NCI-H1417 treated with DMSO at 0.1 percent for 48 hours (cell line): ENCODE data around the gene SLC39A2.
"Not testable (repeated sequence)": the region's sequence is repeated elsewhere in the genome, so short reads cannot be mapped to it uniquely, and the experiment has no call there.

ENCODE experiments used
- DNase-seq: peaks from one replicate; lab custom pipeline; 2025; lab: John Stamatoyannopoulos, UW

The SLC39A2 gene

DNA sequence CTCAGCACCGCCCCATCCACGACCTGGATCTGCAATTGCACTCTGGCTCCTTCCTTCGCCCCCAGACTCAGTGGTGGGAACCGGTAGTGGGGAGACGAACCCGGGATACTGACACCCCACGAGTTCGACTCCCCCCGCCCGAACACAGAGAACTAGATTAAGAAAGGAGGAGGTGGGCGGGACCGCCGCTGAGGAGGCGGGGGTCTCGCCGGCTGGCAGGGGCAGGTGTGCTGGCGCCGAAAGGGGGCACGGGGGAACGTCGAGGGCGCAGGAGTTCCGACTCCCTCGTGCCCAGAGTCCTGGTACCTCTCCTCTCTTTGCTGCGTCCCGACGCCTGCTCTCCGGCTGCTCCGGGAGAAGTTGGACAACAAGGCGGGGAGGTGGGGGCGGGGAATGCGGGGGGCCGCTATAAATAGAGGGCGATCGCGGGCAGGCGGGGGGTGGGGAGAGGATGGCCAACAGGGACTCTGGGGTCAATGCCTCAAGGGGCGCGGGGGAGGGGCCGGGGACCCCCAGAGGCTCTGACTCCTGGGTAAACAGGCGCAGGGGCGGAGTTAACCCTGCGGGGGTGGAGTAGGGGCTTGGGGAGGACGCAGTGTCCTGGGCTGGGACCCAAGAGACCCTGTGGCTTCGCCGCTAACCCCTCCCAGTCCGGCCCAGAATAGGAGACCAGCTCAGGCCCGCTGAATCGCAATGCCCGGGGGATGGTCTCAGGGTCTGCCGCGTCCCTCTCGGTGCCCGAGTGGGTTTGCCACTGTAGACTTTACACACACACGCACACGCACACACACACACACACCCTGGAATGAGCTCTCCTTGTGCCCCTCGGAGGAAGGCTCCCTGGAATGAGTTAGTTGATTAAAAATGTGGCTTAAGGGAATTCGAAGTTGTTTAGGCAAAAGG, 26.5 kb downstream of the SLC39A2 start:
- no peak for DNase-seq

DNA sequence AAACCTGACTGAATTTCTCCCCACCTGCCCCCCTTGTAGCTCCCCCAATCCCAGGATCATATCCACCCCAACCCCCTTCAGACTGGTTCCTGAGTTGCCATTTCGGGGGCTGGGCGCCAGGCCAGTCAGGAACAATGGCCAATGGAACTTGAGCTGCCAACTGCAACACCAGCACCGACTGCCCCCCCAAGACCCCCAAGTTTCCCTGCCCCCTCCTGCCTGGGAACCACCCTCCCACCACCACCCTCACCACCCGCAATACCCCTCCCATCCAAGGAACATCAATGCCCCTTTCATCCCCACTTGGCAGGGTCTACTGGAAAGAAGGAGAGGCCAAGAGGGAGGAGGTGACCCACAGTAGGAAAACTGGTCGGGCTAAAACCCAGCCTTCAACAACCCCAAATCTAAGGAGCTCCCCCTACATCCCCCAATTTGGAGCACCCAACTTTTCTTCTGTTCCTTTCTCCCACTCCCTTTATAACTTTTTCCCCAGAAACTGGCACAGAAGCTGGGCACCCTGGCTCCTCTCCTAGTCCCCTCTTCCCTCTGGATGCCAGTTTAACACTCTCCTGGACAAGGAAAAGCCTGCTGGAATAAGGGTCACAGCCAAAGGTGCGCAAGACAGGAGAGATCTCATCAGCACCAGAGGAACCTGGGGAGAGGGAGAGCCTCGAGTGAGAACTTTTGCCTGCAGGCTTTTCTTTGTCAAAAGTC, 27.3 kb downstream of the SLC39A2 start:
- no peak for DNase-seq

DNA sequence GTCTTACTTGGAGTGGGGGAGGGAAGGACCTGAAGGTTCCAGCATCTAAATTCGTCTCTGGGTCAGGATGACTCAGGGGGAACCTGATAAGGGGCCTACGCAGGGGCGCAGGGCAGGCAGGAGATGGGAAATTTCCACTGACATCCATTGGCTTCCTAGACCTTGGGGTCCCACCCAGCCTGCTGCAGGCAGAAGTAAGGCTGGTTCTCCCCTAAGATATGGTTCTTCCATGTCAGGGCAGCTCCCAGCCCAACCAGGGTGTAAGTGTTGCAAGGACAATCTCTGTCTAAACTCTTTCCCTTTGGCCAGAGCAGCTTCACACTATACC, 27.9 kb downstream of the SLC39A2 start:
- no peak for DNase-seq

DNA sequence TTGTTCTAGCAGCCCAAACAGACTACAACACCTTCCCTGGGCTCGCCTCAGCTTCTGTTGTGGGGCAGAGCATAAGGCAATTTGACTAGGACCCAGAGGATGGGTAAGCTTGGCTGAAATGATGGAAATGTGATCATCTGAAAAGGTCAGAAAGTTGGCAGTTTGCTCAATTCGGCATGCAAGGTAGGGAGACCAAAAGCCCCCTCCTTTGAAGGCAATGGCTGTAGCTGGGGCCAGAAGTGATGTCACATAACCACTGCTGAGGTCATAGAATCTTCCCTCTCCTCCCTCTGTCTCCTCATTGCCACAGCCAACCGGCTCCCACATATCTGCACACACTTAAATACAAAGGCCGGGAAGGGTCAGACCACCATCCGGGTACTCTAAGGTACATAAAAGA, 30.8 kb downstream of the SLC39A2 start, which contains the start of gene TPPP2:
TPPP2 (plus strand) TSS at position 301 of the 400 bp plus-strand sequence. CDS start 365 bp downstream, outside the sequence.
- DNase-seq: no peak

- no peak for DNase-seq
Measured at GRCh38 chr14:21030531-21030930, 31.4 kb downstream of the SLC39A2 start.

GRCh38 chr14:21032326-21033132, 33.4 kb downstream of the SLC39A2 start:
- DNase-seq: no peak

GRCh38 chr14:21033133-21033698, 34.1 kb downstream of the SLC39A2 start:
- DNase-seq: no peak

- no peak for DNase-seq
Measured at GRCh38 chr14:21034707-21035106, 35.6 kb downstream of the SLC39A2 start, which contains the start of gene RNASE13. RNASE13 (minus strand) TSS chr14:21034807; CDS start chr14:21034288, 519 bp downstream.

GRCh38 chr14:21036751-21037150, 37.7 kb downstream of the SLC39A2 start:
- DNase-seq: no peak

- no peak for DNase-seq
Measured at GRCh38 chr14:21037156-21037555, 38.1 kb downstream of the SLC39A2 start.

- no peak for DNase-seq
Measured at GRCh38 chr14:21038441-21039422, 39.6 kb downstream of the SLC39A2 start.

DNA sequence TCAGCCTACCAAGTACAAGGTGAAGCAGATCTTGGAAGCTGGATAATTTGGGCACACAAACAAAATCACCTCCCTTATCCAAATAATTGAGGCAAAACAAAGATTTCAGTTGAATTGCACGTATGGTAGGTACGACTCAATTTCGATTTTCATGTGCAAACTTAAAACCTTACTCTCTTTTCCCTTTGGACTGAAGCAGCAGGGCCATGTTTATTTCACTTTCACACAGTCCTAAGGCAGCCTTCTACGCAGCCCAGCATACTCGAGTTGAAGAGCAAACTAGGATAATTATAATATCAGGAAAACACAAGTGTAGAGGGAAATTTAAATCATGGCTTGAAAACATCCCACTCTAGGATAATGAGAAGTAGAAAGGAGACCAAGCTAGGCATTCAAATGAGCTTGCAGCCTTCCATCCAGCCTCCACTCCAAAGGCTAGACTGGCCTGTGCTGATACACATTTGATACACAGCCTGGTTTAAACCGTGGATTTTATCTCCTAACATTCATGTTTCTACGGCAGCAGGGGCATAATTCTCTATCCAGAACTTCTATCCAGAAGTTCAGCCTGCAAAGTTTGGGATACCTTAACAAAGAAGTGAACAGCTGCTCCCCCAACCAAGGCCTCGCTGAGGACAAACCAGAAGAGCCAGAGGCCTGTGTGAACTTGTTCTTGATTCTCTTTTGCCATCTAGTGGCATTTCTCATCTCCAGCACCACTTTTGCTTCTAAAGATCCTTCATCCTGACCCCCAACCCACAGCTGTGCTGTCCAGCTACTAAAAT, 40.7 kb downstream of the SLC39A2 start:
- peak; percentile 26 for DNase-seq

- no peak for DNase-seq
Measured at GRCh38 chr14:21040370-21040925, 41.4 kb downstream of the SLC39A2 start.

DNA sequence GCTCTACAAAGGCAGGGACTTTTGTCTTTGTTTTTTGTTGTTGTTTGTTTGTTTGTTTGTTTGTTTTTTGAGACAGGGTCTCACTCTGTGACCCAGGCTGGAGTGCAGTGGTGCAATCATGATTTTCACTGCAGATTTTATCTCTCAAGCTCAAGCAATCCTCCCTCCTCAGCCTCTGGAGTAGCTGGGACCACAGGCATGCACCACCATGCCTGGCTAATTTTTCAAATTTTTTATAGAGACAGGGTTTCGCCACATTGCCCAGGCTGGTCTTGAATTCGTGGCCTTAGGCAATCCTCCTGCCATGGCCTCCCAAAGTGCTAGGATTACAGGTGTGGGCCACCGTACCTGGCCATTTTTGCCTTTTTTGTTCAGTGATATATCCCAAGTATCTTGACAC, 41.8 kb downstream of the SLC39A2 start:
- not testable (repeated sequence) for DNase-seq

GRCh38 chr14:21041676-21042433, 42.8 kb downstream of the SLC39A2 start, which contains the start of gene RNASE7:
RNASE7 (plus strand) TSS chr14:21042362; CDS start chr14:21042993, 631 bp downstream.
- no peak for DNase-seq

DNA sequence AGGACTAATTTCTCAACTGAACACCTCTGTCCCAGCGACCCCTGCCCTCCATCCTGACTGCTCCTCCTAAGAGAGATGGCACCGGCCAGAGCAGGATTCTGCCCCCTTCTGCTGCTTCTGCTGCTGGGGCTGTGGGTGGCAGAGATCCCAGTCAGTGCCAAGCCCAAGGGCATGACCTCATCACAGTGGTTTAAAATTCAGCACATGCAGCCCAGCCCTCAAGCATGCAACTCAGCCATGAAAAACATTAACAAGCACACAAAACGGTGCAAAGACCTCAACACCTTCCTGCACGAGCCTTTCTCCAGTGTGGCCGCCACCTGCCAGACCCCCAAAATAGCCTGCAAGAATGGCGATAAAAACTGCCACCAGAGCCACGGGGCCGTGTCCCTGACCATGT, 43.8 kb downstream of the SLC39A2 start:
- DNase-seq: no peak

DNA sequence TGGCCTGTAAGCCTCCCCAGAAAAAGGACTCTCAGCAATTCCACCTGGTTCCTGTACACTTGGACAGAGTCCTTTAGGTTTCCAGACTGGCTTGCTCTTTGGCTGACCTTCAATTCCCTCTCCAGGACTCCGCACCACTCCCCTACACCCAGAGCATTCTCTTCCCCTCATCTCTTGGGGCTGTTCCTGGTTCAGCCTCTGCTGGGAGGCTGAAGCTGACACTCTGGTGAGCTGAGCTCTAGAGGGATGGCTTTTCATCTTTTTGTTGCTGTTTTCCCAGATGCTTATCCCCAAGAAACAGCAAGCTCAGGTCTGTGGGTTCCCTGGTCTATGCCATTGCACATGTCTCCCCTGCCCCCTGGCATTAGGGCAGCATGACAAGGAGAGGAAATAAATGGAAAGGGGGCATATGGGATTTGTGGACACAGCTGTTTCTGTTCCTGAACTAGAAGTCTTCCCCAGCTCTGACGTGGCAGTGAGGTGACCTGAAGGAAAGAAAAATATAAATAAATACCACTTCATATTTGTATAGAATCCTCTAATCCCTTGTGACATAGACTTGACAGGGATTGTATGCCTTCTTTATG, 44.4 kb downstream of the SLC39A2 start:
- no peak for DNase-seq

- no peak for DNase-seq
Measured at GRCh38 chr14:21043974-21044618, 45.0 kb downstream of the SLC39A2 start.
